Activated CD4-positive, alpha-beta T cell treated with anti-CD3 and anti-CD28 coated beads, Interleukin-2, amount 50 U/mL, for 24 hours (primary cell): ENCODE results near the gene CXCR5.

Source experiments
- DNase-seq, 2 donors: peaks; one replicate each; pipeline ENCODE4 v3.0.0-alpha.2; 2020; ENCODE audit warnings: low read depth in 1 of 2, low spot score in 1 of 2

CXCR5 gene

DNA sequence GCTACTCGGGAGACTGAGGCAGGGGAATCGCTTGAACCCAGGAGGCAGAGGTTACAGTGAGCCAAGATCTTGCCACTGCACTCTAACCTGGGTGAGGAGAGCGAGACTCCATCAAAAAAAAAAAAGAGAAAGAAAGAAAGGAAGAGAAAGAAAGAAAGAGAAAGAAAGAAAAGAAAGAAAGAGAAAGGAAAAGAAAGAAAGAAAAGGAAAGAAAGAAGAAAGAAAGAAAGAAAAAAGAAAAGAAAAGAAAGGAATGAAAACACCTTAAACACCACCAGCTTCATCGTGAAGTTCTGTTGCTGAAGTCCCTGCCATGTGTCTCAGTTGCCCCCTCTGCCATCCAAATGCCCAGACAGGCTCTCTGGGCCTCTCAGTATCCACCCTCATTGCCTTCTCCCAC lies 9.9 kb upstream of the CXCR5 start:
- no peak for DNase-seq

DNA sequence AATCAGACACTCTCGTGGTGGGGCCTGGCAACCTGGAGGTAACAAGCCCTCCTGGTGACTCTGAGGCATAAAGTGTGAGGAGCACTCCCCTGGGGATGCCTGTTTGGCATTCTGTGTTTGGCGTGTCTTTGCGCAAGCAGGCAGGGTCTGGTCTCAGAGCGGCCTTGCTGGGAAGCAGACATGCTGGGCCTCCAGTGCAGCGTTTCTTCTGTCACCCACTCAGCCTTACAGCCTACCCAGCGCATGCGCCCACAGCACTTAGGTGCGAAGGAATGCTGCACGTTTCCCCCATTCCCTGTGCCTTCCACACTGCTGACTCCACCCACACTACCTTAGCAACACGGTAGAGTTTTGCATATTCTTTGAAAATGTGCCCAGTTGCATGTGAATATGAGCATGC lies 7.4 kb upstream of the CXCR5 start:
- no peak for DNase-seq

DNA sequence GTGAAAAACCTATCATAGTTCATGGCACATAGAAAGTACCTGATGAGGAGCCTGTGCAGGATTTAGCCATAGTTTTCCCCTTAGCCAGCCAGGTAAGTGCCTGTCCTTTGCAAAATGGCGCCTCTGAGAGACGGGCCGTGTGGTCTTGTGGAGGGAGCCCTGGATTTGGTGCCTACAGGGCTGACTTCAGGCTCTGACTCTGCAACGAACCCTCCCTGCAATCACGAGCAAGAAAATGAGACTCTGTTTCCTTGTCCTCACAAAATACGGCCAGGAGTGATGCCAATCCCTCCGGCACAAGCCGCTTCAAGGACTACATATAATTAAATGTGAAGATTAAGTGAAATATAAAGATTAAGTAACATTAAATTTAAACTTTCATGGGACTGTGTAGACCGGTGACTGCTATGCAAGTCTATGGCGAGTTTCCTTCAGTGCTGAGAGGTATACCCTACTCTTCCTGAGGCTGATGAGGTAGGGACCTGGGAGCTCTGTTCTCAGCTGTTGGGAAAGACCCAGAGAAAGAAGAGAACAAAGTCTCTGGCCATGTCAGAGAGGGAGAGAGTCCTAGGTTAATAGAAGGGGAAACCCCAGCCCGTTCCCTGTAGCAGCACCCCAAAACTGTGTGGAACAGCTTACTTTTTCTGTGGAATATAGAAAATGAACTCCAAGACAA lies 6.1 kb upstream of the CXCR5 start:
- no peak for DNase-seq

DNA sequence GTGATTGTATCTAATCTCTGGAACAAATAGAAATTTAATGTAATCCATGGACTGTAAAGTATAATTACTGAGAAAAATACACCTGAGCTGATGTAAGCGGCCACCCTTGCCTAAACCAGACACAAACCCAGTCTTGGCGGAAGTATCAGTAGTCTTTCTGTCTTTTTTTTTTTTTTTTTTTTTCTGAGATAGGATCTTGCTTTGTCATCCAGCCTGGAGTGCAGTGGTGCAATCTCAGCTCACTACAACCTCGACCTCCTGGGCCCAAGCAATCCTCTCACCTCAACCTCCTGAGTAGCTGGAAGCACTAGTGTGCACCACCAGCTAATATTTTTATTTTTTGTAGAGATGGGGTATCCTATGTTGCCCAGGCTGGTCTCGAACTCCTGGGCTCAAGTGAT lies 5.5 kb upstream of the CXCR5 start:
- no peak for DNase-seq

DNA sequence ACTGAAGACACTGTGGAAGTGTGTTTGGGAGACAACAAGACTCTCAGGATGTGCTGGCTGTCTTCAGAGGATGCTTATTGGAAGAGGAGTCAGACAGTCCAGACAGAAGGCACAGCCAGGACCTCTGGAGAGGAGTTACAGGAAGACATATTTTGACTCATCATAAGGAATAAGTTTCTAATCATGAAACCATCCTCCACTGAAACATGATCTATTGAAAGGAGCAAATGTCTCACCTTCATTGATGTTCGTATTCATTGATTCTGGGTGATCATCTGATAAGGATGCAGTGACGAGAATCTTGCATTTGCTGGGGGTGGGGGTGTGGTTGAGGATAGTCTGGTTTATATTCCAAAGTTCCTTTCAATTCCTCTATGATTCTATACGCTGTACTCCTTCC lies 2.5 kb upstream of the CXCR5 start:
- no peak for DNase-seq

DNA sequence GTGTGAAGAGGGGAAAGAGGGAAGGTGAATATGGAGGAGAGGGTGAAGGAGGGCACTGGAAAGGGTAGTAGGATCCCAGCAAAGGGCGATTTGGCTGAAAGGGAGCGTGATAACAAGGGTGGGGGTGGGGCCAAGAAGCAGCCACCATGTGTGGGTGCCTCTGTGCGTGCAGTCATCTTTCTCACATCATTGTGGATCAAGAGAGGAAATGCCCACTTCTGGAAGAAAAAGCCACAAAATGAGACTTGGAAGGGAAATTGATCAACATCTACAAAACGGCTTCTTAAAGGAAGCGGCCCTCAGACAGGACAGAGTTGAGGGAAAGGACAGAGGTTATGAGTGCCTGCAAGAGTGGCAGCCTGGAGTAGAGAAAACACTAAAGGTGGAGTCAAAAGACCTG lies 1.2 kb upstream of the CXCR5 start:
- no peak for DNase-seq

DNA sequence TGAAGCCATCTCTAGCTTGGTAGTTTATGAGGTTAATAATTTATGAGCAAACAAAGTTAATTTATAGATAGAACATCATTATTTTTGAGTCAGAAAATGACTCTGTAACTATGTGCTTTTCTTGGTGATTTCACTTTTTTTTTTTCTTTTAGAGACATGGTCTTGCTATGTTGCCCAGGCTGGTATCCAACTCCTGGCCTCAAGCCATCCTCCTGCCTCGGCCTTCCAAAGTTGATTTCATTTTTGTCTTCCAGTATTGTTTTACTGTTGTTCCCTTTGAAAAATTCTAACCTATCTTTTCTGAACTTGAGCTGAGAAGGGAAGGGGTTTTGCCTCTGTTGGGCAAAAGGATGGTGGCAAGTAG lies 706 bp upstream of the CXCR5 start:
- DNase-seq, result no peak

DNA sequence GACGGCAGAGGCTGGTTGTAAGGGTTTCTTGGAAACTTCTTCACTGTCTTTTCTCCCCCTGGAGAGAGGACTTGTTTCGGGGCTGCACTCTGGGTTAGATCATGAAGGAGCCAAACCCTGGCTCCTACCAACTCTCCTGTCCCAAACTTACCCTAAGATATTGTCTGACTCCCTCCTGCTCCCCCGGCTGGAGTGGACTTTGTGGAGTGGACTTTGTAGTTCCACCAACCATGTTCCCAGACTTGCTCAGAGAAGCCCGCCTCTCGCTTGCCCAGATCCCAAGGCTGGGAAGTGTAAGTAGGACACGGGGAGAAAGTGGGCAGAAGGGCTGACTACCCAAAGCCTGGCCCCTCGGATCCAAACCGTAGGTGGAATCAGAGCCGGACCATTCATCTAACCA lies 1.2 kb downstream of the CXCR5 start:
- DNase-seq, result no peak

DNA sequence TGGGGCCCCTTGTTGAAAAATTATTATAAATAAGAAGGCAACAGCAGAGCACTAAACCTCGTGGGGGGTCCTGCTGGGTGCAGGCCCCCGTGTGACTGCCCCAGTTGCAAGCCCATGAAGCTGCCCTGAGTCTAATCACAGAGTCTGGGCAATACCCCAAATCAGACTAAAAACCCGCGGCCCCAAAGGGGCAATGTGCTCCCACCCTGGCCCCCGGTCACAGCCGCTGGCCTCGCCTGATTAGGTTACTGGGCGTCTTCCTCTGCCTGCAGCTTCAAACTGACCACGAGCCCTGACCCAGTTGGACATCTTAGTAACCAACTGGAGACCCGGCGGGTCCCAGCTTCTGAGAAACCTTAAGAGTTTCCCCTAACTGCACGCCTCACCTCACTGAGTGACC lies 1.6 kb downstream of the CXCR5 start:
- no peak for DNase-seq

DNA sequence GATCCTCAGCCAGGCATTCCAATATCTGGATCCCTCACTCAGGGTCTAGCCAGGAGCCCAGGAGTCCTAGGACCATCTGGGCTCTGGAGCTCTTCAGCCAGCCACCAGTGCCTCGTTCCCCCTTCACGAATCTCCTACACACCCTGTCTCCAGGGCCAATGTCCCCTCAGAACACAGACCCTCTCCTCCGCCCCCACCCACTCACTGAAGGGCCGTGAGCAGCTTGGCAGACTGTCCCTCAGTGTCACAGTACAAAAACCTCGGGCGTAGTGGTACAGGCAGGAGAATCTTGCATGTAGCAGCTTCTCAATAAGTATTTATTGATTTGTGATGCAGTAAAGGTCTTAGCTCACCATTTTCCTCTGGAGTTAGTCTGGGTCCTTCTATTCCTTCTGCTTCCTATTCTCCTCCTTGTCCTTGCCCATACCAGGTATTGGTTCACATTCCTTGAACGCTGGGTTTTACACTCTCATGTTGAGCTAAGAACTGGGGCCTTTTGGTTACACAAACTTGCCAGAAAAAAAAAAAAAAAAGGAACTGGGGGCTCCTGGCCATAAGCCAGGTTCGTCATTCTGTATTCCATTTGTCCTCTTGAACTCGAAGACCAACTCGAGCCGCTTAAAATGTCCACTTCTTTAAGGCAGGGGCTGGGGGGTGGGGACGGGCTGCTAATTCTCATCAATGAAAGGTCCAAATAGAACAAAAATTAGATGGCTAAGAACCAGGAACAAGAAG lies 2.3 kb downstream of the CXCR5 start:
- no peak for DNase-seq

DNA sequence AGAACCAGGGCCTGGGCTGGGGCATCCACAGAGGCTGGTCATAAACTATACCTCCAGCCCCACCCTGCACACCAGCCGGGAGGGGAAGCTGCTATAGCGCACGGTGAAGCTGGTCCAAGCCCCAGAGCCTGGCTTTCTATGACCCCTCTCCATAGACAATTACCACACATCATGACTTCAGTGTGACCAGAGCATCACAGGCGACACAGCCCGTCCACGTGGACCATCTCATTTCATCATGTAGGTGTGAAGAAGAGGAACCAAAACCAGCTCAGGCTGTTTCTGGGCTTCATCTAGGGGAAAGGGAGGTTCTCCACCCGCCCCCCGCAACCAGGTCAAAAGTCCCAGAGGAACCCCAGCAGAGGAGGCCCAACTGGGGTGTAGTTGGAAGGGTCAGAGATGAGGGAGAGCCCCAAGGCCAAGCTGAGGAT lies 3.0 kb downstream of the CXCR5 start:
- no peak for DNase-seq

DNA sequence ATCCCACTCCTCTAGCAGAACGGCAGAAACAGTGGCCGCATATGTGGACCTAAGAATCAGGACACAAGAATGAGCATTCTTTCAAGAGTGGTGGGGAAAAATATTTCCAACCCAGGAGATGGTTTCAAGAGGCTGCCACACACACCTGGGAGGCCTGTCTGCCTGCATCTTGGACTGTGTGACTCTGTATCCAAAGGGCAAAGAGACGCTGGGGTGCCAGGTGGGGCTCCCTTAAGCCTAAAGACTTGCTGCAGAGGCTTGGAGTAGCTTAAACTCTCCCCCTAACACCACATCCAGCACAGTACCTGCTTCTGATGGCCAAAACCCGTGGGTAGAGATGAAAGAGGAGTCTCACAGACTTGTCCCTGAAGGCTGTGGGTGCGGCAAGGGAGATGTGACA lies 3.5 kb downstream of the CXCR5 start:
- no peak for DNase-seq

DNA sequence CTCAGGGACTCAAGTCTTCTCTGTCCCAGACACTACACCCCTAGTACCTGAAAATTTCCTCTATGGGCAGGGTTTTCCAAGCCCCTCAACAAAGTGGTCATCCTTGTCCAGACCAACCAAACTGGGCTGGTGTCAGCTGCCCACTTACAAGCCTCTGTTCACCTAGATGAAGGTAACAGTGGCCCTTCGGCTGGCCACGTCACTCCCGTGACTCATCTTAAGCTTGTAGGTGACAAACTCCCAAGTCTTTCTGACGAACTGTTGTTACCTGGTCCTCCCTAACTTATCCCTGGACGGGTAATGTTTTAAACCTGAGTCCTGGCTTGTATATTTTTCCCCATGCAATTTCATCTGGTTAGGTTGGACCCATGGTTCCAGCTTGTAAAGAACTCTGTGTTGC lies 4.7 kb downstream of the CXCR5 start:
- DNase-seq, result no peak

DNA sequence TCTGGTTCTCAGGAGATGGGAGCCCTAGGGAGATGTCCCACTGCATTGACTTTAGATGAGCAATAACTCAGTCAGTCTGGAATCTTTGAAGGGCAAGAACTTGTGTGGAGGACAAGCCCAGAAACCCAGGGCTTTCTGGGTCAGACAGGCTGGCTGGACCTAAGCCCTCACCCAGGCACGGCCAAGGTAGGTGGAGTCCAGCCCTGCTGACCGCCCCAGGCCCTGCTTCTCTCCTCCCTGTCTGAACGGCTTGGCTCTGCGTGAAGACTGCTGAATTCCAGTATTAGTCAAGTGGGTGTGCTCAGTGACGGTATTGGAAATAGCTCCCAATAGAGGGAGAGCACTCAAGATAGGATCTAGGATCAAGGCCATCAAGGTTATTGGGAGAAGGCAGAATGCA lies 6.1 kb downstream of the CXCR5 start:
- DNase-seq, result no peak

DNA sequence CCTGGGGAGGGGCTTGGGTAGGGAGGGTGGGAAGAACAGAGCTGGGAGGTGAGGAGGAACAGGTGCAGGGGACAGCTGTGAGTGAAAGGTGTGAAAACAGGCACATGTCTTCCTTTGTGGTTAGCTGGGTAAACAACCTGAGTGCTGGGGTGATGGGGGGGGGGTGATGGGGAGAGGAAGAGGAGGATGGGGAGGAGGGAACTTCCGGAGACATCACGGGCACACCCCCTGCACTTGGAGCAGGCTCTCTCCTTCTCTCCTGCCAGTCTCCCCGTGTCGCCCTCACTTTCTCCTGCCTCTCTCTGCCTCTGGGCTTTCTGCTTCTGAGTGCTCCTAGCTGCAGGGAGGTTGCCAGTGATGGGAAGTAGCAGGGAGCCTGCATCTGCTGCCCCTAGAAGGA lies 8.8 kb downstream of the CXCR5 start:
- peak in 1 of 2 donors; percentile 48 for DNase-seq

DNA sequence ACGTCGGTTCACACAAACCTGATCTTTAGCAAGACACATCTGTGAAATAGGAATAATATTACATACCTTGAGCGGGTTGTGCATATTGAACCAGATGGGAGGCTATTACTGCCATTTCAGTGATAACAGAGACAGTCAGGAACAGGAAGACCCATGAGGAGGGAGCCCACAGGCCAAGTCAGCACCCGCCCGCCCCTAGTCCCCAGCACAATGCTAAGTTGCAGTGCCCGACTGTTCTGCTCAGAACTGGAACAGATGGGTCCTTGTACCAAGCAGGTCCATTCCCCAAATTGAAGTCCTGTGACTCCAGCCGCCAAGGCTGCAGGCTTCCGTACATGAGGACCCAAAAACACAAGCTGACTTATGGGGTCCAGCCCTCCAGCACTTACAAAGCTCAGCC lies 9.3 kb downstream of the CXCR5 start:
- no peak for DNase-seq

DNA sequence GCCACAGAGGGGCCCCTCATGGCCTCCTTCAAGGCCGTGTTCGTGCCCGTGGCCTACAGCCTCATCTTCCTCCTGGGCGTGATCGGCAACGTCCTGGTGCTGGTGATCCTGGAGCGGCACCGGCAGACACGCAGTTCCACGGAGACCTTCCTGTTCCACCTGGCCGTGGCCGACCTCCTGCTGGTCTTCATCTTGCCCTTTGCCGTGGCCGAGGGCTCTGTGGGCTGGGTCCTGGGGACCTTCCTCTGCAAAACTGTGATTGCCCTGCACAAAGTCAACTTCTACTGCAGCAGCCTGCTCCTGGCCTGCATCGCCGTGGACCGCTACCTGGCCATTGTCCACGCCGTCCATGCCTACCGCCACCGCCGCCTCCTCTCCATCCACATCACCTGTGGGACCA lies 10.0 kb downstream of the CXCR5 start:
- DNase-seq, result no peak

DNA sequence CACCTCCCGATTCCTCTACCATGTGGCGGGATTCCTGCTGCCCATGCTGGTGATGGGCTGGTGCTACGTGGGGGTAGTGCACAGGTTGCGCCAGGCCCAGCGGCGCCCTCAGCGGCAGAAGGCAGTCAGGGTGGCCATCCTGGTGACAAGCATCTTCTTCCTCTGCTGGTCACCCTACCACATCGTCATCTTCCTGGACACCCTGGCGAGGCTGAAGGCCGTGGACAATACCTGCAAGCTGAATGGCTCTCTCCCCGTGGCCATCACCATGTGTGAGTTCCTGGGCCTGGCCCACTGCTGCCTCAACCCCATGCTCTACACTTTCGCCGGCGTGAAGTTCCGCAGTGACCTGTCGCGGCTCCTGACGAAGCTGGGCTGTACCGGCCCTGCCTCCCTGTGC lies 10.5 kb downstream of the CXCR5 start:
- no peak for DNase-seq

DNA sequence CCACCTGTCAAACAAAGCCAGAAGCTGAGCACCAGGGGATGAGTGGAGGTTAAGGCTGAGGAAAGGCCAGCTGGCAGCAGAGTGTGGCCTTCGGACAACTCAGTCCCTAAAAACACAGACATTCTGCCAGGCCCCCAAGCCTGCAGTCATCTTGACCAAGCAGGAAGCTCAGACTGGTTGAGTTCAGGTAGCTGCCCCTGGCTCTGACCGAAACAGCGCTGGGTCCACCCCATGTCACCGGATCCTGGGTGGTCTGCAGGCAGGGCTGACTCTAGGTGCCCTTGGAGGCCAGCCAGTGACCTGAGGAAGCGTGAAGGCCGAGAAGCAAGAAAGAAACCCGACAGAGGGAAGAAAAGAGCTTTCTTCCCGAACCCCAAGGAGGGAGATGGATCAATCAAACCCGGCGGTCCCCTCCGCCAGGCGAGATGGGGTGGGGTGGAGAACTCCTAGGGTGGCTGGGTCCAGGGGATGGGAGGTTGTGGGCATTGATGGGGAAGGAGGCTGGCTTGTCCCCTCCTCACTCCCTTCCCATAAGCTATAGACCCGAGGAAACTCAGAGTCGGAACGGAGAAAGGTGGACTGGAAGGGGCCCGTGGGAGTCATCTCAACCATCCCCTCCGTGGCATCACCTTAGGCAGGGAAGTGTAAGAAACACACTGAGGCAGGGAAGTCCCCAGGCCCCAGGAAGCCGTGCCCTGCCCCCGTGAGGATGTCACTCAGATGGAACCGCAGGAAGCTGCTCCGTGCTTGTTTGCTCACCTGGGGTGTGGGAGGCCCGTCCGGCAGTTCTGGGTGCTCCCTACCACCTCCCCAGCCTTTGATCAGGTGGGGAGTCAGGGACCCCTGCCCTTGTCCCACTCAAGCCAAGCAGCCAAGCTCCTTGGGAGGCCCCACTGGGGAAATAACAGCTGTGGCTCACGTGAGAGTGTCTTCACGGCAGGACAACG lies 11.7 kb downstream of the CXCR5 start:
- DNase-seq, result peak in 1 of 2 donors; percentile 63

DNA sequence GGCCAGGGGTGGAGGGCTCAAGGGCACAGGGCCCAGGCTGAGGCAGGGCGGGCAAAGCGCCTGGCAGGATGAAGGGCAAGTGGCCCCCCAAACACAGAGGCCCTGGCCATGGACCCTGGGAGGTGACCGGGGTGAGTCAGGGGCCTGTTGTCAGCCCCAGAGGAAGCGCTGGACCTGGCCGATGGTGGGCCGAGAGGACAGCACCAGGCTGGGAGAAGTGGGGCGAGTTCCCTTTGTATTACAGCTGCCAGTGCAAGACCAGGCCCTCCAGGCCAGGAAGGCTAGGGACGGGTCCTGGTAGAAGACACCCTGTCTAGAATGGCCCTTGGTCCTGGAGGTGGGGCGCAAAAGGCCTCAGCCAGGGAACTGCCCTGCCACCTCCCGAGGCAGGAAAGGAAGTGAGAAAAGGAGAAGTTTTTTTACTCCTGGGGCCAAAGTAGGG lies 12.8 kb downstream of the CXCR5 start:
- DNase-seq, result no peak

DNA sequence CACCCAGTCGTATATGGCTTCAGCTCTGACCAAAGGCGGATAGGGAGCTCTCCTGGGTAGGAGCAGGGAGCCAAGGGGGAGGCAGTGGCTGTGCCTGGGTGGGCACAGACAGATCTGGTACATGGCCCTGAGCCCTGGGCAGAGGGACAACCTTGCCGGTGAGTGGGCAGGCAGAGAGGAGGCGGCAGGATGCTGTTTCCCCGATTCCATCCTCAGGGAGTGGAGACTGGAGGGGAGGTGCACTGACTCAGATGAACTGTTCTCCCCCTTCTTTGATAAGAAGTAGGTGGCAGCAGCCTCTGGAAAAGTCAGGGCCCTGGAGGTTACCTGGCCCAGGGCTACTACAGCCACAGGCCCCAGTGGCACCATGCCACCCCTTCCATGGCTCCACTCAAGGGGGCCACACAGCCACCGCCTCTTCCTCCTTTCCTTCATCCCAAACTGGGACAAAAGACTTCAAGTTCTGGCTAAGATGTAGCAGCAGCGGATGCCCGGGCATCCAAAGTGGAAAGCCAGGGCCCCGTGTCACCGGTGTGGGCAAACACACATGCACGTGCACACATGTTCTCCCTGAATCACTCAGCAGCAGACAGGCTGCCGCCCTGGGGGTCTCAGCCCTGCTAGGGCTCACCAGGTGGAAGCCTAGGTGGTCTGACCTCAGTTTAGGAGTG lies 13.4 kb downstream of the CXCR5 start:
- no peak for DNase-seq
